Stimulated activated naive CD4-positive, alpha-beta T cell treated with Interleukin-2 at 50 U/mL for 16 hours (primary cell): ENCODE results near the gene SRP68.
"Not testable (repeated sequence)": the region's sequence is repeated elsewhere in the genome, so short reads cannot be mapped to it uniquely, and the experiment has no call there.

Source experiments
- DNase-seq: peaks from one replicate; lab custom pipeline; 2025; lab: John Stamatoyannopoulos, UW

SRP68 gene

GRCh38 chr17:76089680-76090516 lies 17.6 kb upstream of the SRP68 start:
- no peak for DNase-seq

- no peak for DNase-seq
These were observed 16.7 kb upstream of the SRP68 start for GRCh38 chr17:76088868-76089576.

DNA sequence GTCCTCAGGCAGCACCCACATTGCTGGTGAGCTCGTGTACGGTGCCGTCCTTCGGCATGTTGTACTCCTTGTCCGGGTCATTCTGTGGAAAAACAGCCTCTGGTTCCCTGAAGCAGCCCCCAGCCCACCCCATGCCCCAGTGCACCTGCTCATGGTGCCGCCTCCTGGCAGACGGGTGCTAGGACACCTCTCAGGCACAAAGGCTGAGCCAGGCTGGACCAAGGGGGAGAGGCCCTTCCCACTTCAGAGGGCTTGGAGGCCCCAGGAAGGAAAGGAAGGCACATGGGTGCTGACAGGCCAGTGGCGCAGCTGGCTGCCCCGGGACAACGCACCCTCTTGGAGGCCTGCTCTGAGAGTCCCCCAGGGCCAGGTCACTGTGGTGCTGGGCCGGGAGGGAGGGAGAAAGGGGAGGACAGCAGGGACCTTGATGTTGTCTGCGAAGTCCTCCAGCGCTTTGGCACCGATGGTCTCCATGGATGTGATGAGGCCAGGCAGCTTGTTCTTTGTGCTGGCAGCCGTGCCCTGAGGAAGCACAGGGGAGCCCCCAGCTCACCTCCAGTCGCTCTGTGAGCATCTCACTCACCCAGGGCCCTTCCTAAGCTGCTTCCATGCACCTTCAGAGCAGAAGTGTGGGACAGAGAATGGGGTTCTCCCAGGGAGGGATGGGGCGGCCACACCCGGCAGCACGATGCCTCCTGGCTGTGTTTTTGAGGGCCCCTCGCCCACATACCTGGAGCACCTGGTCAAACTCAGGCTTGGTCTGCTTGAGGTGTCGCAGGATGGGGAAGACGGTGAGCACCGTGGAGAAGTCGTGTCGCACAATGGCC lies 15.9 kb upstream of the SRP68 start:
- DNase-seq = no peak

GRCh38 chr17:76087531-76087930 lies 15.2 kb upstream of the SRP68 start:
- DNase-seq = no peak

GRCh38 chr17:76086384-76086783 lies 14.1 kb upstream of the SRP68 start:
- DNase-seq = no peak

DNA sequence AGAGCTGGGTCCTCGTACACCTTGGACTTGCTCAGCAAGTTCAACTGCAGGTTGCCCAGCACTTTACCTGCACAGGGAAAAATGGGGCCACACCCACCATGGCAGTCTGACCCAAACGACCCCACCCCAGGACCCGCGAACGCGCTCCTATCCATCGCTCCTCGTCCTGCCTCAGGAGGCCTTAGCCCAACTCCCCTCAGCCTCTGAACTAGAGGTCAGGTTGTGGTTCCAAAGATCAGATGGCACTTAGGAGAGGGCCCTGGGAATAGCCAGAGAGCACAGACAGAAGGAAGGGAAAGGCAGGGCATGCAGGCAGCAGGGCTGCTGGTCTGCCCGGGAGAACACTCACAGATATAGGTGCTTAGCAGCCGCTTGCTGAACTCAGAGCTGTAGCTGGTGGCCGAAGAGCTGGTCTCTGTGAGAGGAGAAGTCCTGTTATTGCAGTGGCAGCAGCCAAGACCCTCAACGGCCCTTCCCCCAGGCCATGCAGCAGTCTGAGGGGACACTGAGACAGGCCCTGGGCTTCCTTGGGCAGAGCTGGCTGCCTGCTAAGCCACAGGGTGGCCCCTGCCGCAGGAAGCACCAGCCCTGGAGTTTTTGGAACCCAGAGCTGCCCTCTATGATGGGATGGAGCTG lies 13.5 kb upstream of the SRP68 start:
- no peak for DNase-seq

DNA sequence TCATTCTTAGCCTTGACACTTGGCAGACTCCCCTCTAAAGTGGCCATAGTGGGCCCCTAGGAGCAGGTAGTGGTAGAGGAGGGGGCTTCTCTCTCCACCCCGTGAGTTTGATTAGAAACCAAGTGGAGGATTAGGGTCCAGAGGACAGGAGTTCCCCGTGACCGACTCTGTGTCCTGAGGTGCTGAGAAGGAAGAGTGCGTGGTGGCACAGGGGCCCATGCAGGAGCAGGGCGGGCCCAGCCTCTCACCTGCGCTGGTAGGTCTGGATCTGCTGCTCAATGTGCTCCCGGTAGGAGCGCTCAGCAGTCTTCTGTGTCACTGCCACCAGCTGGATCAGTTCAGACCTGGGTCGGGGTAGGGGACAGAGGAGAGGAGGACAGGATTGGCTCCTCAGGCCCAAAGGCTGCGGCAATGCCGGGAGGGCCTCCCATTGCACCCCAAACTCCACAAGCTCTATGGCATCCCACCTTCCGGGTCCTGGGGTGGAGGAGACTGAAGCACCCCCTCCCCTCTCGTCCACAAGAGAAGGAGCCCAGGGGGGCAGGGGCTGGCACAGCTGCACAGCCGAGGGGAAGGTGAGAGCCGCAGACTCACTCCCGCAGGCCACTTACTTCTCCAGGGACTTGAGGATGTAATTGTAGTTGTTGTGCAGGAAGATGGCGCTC lies 12.9 kb upstream of the SRP68 start:
- DNase-seq = no peak

- DNase-seq = no peak
These were observed 11.3 kb upstream of the SRP68 start for GRCh38 chr17:76083536-76084182.

DNA sequence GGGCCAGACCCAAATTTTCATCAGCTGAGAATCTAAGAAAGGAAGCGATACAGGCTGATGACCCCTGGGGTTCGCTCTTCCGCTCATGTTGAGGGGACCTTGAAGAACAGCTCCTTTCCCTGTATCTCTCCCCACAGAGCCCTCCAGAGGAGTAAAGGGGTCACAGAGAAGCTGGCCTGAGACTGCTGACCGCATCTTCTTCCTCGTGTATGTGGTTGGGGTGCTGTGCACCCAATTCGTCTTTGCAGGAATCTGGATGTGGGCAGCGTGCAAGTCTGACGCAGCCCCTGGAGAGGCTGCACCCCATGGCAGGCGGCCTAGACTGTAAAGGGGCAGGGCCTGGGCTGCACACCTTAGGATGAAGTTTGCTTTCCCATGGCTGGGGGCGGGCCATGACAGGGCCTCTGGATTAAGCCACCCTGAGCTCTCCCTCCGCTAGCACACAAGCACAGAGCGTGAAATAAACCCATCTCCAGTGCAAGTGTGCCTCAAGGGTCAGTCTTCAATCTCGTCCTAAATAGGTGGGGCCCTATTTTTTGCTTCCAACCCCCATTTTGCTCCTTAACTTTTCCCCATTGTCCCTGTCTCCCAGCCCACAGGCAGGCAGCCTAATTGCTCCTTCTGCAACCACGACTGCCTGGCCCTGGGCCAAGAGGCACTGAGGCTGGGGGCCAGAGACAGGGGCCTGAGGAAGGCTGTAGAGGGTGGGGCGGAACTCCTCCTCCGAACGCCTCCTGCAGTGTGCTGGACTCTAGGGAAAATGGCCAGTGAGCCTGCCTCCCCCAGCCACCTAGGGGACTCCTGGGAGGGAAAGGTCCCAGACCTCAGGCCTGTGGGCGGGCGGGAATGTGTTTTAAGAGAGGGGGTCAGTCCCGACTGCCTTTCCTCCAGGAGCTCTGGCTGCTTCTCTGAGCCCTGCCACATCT lies 10.3 kb upstream of the SRP68 start:
- no peak for DNase-seq

GRCh38 chr17:76081295-76082210 lies 9.2 kb upstream of the SRP68 start:
- no peak for DNase-seq

DNA sequence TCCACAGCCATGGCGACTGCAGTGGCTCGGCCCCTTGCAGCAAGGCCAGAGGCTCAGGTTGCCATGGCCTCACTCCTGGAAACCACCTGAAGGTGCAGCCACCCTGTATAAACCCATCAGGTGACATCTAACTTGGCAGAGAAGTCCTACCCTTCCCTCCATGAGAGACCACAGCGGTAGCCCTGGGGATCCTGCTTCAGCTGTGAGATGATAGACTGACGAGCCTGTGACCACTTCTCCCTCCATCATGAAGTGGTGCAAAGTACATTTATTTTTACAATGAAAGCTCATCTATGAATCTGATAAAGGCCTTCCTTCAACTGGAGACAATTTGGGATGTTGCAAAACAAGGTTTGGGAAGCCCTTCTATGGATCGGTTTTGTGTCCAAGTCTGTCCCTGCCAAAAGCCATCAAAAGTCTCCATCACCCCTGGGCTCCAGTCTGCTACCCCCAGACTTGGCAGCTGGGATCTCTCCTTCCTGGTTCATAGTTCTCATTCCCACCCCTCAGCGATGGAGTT lies 8.5 kb upstream of the SRP68 start:
- no peak for DNase-seq

GRCh38 chr17:76079956-76080767 lies 7.8 kb upstream of the SRP68 start:
- DNase-seq = no peak

- DNase-seq = no peak
These were observed 7.2 kb upstream of the SRP68 start for GRCh38 chr17:76079535-76079955.

GRCh38 chr17:76078860-76079534 lies 6.7 kb upstream of the SRP68 start, which contains the start of gene ZACN:
ZACN (plus strand) TSS chr17:76079182; CDS start chr17:76079265, 83 bp downstream.
- DNase-seq = no peak

GRCh38 chr17:76078370-76078769 lies 6.1 kb upstream of the SRP68 start:
- not testable (repeated sequence) for DNase-seq

GRCh38 chr17:76077584-76078110 lies 5.3 kb upstream of the SRP68 start:
- no peak for DNase-seq
